Hepatocyte (in vitro differentiated cells): Measurements from ENCODE around the gene TRMT2A. TPM values are rescaled to one million over a fixed set of nuclear protein-coding genes. Genes with fewer than 3 reads are reported as not detected.

Experiments used
- DNase-seq: peaks from one replicate; pipeline ENCODE4 v3.0.0-alpha.2; 2016; ENCODE audit warnings: low spot score
- H2AFZ ChIP-seq: fragments of 200-600 bp; sonication (generic); 2 replicates; pipeline ENCODE4 v1.6.0; 2016; ENCODE audit warnings: antibody characterized with exemption, mild to moderate bottlenecking
- H3K27ac ChIP-seq: fragments of 200-600 bp; sonication (generic); 2 replicates; pipeline ENCODE4 v1.5.1; 2016; ENCODE audit warnings: mild to moderate bottlenecking
- H3K27me3 ChIP-seq: fragments of 200-600 bp; sonication (generic); 2 replicates; pipeline ENCODE4 v1.6.1; 2016
- H3K36me3 ChIP-seq: fragments of 200-600 bp; sonication (generic); replicated peaks from 2 replicates; pipeline ENCODE4 v1.5.1; 2016; ENCODE audit warnings: low read depth; ENCODE audit not compliant: insufficient read depth
- H3K4me1 ChIP-seq: fragments of 200-600 bp; sonication (generic); 2 replicates; pipeline ENCODE4 v1.5.1; 2016; ENCODE audit warnings: mild to moderate bottlenecking, moderate library complexity; ENCODE audit not compliant: insufficient read depth
- H3K4me2 ChIP-seq: fragments of 200-600 bp; sonication (generic); 2 replicates; pipeline ENCODE4 v1.6.0; 2016
- H3K4me3 ChIP-seq: fragments of 200-600 bp; sonication (generic); 2 replicates; pipeline ENCODE4 v1.5.1; 2016; ENCODE audit warnings: mild to moderate bottlenecking
- H3K79me2 ChIP-seq: fragments of 200-600 bp; sonication (generic); 2 replicates; pipeline ENCODE4 v1.6.0; 2017; ENCODE audit warnings: mild to moderate bottlenecking
- H3K9me2 ChIP-seq: fragments of 200-600 bp; sonication (generic); replicated peaks from 2 replicates; pipeline ENCODE4 v1.6.0; 2017; ENCODE audit warnings: mild to moderate bottlenecking; ENCODE audit not compliant: insufficient read depth
- H3K9me3 ChIP-seq: fragments of 200-600 bp; sonication (generic); 2 replicates; pipeline ENCODE4 v1.5.1; 2016; ENCODE audit warnings: low read depth, mild to moderate bottlenecking
- H4K20me1 ChIP-seq: fragments of 200-600 bp; sonication (generic); 2 replicates; pipeline ENCODE4 v1.6.0; 2016; ENCODE audit warnings: mild to moderate bottlenecking; ENCODE audit not compliant: insufficient read depth, poor library complexity, severe bottlenecking
- EZH2 ChIP-seq: fragments of 200-600 bp; sonication (generic); IDR thresholded peaks from 2 replicates; pipeline ENCODE4 v1.6.1; 2016; ENCODE audit warnings: antibody characterized with exemption, mild to moderate bottlenecking, borderline replicate concordance
- EZH2phosphoT487 ChIP-seq: fragments of 200-600 bp; sonication (generic); IDR thresholded peaks from one replicate; pipeline ENCODE4 v1.6.1; 2018; ENCODE audit warnings: antibody characterized with exemption, mild to moderate bottlenecking, low read depth, moderate library complexity; ENCODE audit not compliant: unreplicated experiment, severe bottlenecking
- WGBS: methylation state at CpG from one replicate; pipeline ENCODE4 v1.1.6; 2016; ENCODE audit warnings: low lambda C conversion rate; ENCODE audit errors: missing lambda C conversion rate; 5-methylcytosine and 5-hydroxymethylcytosine counted together
- polyA plus RNA-seq: library from polyadenylated mRNA; unstranded; fragments of >200 nt; fragmentation: Nextera tagmentation; extraction: Ambion mirVana; gene quantifications from 2 replicates; pipeline ENCODE4 v1.2.1, GENCODE V29; 2016
- total RNA-seq: library from RNA; depleted of rRNA; stranded (reverse); fragments of >200 nt; gene quantifications from 2 replicates; pipeline ENCODE4 v1.2.3, GENCODE V29; 2014
- TF ChIP-seq, protein P1 (sequence below): fragments of 200-600 bp; sonication (generic); IDR thresholded peaks from 2 replicates; pipeline ENCODE4 v1.5.1; 2016; ENCODE audit warnings: antibody characterized with exemption, mild to moderate bottlenecking; ENCODE audit not compliant: poor library complexity

Gene TRMT2A
- total and polyA plus RNA-seq, 2 experiments from 2014 or later = 34.4 to 65.1 TPM

DNA sequence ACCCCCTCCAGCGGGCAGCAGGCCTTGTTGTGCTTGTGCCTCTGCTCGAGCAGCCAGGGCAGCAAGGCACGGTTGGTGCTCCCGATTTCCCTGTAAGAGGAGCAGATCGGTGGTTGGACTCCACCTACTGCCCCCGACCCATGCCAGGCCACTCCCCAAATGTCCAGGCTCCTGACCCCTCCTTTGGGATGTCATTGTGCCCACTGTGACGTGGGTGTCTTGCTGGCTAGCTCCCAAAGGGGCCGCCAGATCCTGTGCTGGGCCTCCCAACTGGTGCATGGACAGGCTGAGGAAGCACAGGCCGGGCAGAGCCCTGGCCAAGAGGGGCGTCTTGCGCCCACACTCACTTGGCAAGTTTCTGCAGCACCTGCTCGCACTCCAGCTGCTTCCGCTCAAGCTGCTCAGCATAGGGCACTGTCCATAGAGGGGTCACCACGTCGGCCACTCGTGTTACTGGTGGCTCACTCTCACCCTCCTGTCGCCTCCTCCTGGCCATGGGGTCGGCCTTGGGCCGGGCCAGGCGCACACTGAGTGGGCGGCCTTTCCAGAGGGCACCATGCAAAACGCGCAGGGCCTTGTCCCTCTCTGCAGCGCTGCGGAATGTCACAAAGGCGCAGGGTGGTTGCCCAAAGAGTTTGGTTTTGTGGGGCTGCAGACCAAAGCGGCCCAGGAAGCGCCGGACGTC is 1.2 kb downstream of the TRMT2A start, which contains the start of gene RANBP1:
Gene RANBP1 (plus strand): TSS at position 414 of the 685 bp plus-strand sequence. CDS start 81 bp downstream, at position 495.
- Histone ChIP-seq H3K9me2 (no peaks in the 10 kb centered on the region), H3K79me2 (peaks cover 53% of the 10 kb centered on the region), H3K4me2 (peak within 1 kb of the TSS; percentile 96), H3K4me3 (peak within 1 kb of the TSS; percentile 67), H3K36me3 (no peaks in the 10 kb centered on the region), H3K27me3 (no peaks in the 10 kb centered on the region), H4K20me1 (no peaks in the 10 kb centered on the region), H3K9me3 (no peaks in the 10 kb centered on the region), H2AFZ (peak within 1 kb of the TSS; percentile 62), H3K27ac (peak within 1 kb of the TSS; percentile 81), H3K4me1 (peaks cover 16% of the 10 kb centered on the region)
- no peak for DNase-seq
- TF ChIP-seq, protein P1, sequence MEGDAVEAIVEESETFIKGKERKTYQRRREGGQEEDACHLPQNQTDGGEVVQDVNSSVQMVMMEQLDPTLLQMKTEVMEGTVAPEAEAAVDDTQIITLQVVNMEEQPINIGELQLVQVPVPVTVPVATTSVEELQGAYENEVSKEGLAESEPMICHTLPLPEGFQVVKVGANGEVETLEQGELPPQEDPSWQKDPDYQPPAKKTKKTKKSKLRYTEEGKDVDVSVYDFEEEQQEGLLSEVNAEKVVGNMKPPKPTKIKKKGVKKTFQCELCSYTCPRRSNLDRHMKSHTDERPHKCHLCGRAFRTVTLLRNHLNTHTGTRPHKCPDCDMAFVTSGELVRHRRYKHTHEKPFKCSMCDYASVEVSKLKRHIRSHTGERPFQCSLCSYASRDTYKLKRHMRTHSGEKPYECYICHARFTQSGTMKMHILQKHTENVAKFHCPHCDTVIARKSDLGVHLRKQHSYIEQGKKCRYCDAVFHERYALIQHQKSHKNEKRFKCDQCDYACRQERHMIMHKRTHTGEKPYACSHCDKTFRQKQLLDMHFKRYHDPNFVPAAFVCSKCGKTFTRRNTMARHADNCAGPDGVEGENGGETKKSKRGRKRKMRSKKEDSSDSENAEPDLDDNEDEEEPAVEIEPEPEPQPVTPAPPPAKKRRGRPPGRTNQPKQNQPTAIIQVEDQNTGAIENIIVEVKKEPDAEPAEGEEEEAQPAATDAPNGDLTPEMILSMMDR = no peak
- TF ChIP-seq EZH2 (no peak), EZH2phosphoT487 (no peak)
- 92% methylated on average over 30 of the region's 30 CpGs for WGBS

DNA sequence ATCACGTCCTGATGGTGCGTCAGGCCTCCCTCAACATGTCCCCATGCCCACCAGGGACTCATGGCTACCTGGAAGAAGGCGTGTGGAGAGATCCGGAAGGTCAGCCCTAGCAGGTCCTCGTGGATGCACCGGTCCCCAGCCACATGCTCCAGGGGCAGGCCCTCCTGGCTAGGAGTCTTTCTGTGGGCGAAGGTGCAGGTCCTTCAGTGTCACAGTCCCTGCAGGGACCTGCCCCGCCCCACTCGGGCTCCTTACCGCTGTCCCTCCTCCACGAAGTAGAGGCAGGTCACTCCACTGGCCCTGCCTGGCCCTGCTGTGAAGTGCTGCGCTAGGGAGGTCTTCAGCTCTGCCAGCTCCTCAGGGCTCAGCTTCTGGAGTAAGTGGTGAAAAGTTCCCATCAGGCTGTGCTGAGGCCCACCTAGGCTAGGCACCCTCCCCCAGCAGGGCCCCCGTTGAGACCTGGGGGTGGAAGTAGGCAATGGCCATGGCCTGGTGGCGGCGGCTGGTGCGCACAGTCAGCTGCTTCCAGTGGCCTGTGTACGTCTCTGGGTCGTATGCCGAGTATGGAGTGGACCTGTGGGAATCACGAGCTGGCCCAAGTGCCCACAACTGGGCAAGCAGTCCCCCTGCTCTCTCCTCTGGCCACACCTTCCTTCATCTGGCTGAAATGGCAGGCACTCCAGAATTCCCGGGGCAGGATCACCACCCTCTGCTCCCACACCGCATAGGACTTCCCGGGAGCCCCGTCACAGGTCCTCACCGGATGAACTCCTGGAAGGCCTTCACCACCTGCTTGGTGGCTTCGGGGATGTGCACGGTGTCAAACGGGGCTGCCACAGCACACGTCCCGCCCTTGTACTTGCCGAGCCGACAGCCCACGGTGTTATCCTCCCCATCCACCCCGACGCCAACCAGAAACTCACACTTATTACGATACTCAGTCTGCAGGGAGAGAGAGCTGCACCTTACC is 2.2 kb downstream of the TRMT2A start:
- Histone ChIP-seq H2AFZ (no peak overlapping the region), H3K79me2 (peaks cover 43% of the 10 kb centered on the region), H3K9me3 (no peaks in the 10 kb centered on the region), H3K4me3 (no peak overlapping the region), H3K36me3 (no peaks in the 10 kb centered on the region), H3K9me2 (no peaks in the 10 kb centered on the region), H3K27me3 (no peaks in the 10 kb centered on the region), H3K4me1 (peaks cover 16% of the 10 kb centered on the region), H4K20me1 (no peaks in the 10 kb centered on the region), H3K27ac (no peak overlapping the region), H3K4me2 (no peak overlapping the region)
- 95% methylated on average over 36 of the region's 36 CpGs for WGBS
- no peak for DNase-seq
- TF ChIP-seq, protein P1 = no peak
- no peak for TF ChIP-seq EZH2phosphoT487
- TF ChIP-seq EZH2 = no peak

DNA sequence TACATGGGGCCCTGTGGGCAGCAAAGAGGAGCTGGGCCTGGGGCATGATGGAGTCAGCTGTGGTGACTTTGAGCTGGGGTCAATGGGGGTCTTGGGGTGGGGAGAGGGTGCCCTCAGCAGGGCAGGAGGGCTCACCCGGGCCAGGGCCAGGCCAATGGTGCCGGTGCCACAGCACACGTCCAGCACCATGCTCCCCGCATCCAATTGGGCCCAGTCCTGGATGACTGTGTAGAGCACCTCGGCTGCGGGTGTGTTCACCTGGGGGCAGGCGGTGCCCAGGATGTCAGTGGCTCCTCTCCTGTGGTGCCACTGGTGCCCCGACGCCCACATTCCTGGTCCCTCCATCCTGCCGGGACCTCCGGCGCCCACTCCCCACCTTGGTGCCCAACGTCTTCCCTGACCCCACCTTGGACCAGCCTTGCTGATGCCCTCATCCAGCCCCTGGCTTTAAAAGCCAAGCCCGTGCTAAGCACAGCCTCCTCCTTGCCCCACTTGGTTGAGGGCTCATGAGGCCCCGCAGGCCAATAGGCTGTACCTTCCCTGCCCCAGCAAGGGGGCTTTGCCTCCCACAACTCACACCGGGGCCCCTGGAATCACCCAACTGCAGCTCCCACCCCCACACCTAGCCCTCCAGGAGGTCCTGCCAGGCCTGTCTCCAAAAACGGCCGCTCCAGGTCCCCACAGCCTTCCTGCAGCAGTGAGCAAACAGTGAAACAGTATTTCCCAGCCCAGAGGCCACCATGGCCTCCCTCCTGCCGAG is 3.3 kb downstream of the TRMT2A start:
- no peak overlapping the region for H3K4me2 ChIP-seq
- peaks cover 32% of the 10 kb centered on the region for H3K79me2 ChIP-seq
- DNase-seq = no peak
- H3K27me3 ChIP-seq = no peaks in the 10 kb centered on the region
- H4K20me1 ChIP-seq = no peaks in the 10 kb centered on the region
- H3K9me2 ChIP-seq = no peaks in the 10 kb centered on the region
- no peak overlapping the region for H2AFZ ChIP-seq
- H3K4me3 ChIP-seq = no peak overlapping the region
- peaks cover 11% of the 10 kb centered on the region for H3K4me1 ChIP-seq
- 95% methylated on average over 15 of the region's 19 CpGs for WGBS
- no peak for TF ChIP-seq EZH2phosphoT487
- no peak for TF ChIP-seq EZH2
- TF ChIP-seq, protein P1 = no peak
- H3K27ac ChIP-seq = no peak overlapping the region
- H3K36me3 ChIP-seq = no peaks in the 10 kb centered on the region
- H3K9me3 ChIP-seq = no peaks in the 10 kb centered on the region
